PFSK-1 (cell line): Measurements from ENCODE around the gene TTC16.

ENCODE experiments used
- FOXP2 ChIP-seq: optimal IDR thresholded peaks from 2 replicates; pipeline ENCODE3; 2011; ENCODE audit warnings: borderline replicate concordance, control low read depth, inconsistent platforms; ENCODE audit not compliant: insufficient read depth; ENCODE audit errors: extremely low read length, extremely low read depth
- POLR2AphosphoS5 ChIP-seq: IDR thresholded peaks from 2 replicates; pipeline ENCODE4 v1.6.1; 2012; ENCODE audit warnings: low read depth, mild to moderate bottlenecking, control low read depth, low read length, moderate library complexity
- SIN3A ChIP-seq: IDR thresholded peaks from 2 replicates; pipeline ENCODE4 v1.6.1; 2012; ENCODE audit warnings: mild to moderate bottlenecking, low read length, moderate library complexity, borderline replicate concordance; ENCODE audit not compliant: insufficient read depth
- TAF1 ChIP-seq: IDR thresholded peaks from 2 replicates; pipeline ENCODE4 v1.6.1; 2012; ENCODE audit warnings: low read length, control low read depth, borderline replicate concordance; ENCODE audit not compliant: insufficient read depth
- TF ChIP-seq, protein P1 (sequence below), 2 experiments: IDR thresholded peaks; 2 replicates each; pipeline versions ENCODE4 v1.6.1 to v1.8.0; 2011 to 2012; ENCODE audit warnings: low read depth in 2 of 2, low read length in 2 of 2, control low read depth in 1 of 2, inconsistent platforms in 1 of 2, mild to moderate bottlenecking in 1 of 2, moderate library complexity in 1 of 2; ENCODE audit not compliant: insufficient read depth in 1 of 2

The TTC16 gene

DNA sequence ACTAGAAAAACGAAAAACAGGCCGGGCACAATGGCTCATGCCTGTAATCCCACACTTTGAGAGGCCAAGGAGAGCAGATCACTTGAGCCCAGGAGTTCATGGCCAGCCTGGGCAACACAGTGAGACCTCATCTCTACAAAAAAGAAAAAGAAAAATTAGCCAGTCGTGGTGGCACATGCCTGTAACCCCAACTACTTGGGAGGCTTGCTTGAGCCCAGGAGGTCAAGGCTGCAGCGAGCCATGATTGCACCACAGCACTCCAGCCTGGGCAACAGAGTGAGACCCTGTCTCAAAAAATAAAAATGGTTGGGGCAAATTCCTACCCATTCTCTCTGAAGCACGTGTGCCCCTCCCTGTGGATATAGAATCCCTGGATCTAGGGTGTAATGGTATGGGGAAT is 17.5 kb upstream of the TTC16 start:
- TF ChIP-seq, protein P1, sequence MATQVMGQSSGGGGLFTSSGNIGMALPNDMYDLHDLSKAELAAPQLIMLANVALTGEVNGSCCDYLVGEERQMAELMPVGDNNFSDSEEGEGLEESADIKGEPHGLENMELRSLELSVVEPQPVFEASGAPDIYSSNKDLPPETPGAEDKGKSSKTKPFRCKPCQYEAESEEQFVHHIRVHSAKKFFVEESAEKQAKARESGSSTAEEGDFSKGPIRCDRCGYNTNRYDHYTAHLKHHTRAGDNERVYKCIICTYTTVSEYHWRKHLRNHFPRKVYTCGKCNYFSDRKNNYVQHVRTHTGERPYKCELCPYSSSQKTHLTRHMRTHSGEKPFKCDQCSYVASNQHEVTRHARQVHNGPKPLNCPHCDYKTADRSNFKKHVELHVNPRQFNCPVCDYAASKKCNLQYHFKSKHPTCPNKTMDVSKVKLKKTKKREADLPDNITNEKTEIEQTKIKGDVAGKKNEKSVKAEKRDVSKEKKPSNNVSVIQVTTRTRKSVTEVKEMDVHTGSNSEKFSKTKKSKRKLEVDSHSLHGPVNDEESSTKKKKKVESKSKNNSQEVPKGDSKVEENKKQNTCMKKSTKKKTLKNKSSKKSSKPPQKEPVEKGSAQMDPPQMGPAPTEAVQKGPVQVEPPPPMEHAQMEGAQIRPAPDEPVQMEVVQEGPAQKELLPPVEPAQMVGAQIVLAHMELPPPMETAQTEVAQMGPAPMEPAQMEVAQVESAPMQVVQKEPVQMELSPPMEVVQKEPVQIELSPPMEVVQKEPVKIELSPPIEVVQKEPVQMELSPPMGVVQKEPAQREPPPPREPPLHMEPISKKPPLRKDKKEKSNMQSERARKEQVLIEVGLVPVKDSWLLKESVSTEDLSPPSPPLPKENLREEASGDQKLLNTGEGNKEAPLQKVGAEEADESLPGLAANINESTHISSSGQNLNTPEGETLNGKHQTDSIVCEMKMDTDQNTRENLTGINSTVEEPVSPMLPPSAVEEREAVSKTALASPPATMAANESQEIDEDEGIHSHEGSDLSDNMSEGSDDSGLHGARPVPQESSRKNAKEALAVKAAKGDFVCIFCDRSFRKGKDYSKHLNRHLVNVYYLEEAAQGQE (IDR thresholded peaks at IDR 0.05; ENCODE audit: insufficient read depth in 1 of 2, low read depth in 2 of 2, low read length in 2 of 2) = no peak
- TF ChIP-seq POLR2AphosphoS5 (no peak), SIN3A (no peak), TAF1 (no peak), FOXP2 (no peak)

DNA sequence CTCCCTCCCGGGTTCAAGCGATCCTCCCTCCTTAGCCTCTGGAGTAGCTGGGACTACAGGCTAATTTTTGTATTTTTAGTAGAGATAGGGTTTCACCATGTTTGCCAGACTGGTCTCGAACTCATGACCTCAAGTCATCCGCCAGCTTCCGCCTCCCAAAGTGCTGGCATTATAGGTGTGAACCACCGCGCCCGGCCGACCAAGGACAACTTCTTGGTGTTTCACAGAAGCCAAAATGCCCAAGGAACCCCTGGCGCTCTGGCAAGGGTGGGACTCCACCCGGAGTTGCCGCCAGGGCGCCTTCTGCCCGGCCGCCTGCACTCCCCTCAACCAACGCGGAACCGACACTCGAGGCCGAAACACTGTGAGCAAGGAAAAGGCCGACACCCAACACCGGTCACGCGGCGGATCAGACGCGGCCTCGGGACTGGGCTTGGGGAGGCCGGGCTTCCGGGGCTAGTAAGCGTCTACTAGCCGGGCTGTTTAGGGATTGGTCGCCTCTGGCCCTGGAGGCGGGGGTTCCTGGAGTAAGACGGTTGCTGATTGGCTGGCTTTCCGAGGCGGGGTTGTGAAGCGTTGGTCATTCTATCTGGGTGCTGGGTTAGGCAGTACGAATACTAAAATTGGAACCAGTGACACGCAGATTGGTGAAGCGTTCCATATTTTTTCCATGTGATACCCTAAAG is 16.8 kb upstream of the TTC16 start:
- TF ChIP-seq POLR2AphosphoS5 = no peak
- TF ChIP-seq FOXP2 = no peak
- no peak for TF ChIP-seq SIN3A
- TF ChIP-seq TAF1 = no peak
- TF ChIP-seq, protein P1 (IDR thresholded peaks at IDR 0.05; ENCODE audit: insufficient read depth in 1 of 2, low read depth in 2 of 2, low read length in 2 of 2) = no peak

DNA sequence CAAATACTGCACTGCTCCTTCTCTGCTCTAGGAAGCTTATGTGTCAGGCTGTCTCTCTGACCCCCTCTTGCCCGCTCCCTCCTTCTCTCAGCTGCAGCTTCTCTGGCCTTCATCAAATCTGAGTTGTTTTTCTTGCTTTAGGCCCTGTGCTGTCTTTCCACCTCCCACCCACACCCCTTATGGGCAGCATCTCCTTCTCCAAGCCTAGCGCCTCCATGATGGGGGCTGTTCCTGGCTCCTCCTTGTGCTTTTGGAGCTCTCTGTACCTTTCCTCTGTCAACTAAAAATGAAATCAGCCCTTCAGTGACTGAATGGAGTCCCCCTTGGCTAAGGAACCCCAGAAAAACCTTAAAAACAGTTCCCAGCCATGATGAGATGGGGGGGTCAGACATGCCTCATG is 15.7 kb upstream of the TTC16 start:
- TF ChIP-seq SIN3A (no peak), FOXP2 (no peak), TAF1 (no peak), POLR2AphosphoS5 (no peak)
- TF ChIP-seq, protein P1 (IDR thresholded peaks at IDR 0.05; ENCODE audit: insufficient read depth in 1 of 2, low read depth in 2 of 2, low read length in 2 of 2) = no peak

DNA sequence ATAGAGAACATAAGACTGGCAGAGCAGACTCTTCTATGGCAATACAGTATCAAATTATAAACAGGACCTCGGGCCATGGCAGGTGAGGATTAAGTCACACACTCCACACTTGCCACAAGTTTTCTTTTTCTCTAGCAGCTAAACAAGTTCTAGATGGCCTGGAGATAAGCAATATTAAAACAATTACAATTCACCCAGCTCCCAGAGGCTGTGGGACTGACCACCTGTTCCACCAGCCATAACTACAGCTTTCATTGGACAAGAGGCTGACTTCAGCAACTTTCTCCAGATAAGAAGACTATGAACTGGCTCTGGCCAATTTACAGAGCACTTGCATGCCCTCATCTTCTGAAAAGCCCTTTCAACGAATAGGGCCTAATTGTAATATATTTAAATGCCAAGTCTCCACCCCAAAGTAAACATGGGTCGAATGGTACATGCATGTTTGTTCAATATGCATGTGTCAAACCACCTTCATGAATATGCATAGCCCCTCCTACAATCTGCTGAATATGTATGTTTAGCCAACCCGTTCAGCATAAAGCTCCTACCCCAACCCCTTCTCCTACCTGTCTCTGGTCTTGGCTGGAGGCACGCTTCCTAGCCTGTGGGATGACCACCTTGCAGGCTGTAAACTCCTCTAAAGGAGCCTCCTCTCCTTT is 15.2 kb upstream of the TTC16 start:
- TF ChIP-seq SIN3A = no peak
- no peak for TF ChIP-seq TAF1
- TF ChIP-seq FOXP2 = no peak
- TF ChIP-seq, protein P1 (IDR thresholded peaks at IDR 0.05; ENCODE audit: insufficient read depth in 1 of 2, low read depth in 2 of 2, low read length in 2 of 2) = no peak
- TF ChIP-seq POLR2AphosphoS5 = no peak
